ENCODE measurements around the gene ZFTA.

ZFTA gene

DNA sequence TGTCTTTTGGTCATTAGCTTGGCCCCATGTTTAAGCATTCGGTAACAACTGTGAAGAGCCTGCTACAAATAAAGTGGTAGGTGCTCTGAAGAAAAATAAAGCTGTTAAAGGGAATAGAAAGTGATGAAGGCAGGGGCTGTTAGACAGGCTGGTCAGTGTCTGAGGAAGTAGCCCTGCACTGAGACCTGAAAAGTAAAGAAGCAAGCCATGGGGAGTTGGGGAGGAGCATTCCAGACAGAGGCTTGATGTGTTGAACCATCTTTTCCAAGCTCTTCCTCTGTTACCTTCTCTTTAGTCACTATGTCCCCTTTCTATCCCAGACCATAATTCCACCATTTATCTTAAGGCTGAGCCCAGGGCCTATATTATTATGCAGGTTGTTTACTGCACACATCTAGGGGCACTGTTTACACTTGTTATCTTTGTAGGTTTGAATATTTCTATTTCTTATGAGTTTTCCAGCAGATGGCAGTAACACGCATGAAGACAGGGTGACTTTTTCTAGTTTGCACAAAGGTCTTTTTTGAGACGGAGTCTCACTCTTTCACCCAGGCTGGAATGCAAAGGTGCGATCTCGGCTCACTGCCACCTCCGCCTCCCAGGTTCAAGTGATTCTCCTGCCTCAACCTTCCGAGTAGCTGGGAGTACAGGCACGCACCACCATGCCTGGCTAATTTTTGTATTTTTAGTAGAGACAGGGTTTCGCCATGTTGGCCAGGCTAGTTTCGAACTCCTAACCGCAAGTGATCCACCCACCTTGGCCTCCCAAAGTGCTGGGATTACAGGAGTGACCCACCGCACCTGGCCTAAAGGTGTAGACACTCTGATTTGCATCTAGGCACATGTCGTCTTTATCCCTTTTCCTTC is 23.0 kb downstream of the ZFTA start:
- DNase-seq = no peak

DNA sequence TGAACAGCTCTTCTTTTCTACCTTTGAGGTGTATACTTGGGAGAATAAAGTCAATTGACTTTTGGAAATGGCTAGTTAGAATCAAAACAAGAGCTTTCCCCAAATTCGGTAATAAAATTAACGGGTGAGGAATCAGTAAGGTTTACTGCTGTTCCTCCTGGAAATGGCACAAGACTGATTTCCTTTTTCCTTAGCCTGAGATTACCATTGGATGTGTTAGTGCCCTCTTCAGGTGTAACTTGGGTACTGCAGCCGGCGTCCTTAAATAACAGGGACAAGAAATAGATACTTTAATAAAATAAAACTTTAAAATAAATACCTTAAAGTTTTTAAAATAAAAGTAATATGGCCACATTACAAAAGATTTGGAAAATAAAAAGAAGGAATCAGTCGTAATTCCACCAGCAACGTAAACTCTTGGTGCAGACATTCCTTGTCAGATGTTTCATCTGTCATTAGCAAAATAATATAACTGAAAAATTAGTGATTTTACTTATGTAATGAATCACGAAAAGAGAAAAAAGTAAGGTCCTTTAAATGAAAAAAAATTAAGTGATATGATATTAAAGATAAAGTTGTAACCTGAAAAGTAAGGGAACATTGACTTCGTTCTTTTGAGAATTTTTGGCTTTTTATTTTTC is 29.7 kb downstream of the ZFTA start:
- peak; percentile 79 for DNase-seq

DNA sequence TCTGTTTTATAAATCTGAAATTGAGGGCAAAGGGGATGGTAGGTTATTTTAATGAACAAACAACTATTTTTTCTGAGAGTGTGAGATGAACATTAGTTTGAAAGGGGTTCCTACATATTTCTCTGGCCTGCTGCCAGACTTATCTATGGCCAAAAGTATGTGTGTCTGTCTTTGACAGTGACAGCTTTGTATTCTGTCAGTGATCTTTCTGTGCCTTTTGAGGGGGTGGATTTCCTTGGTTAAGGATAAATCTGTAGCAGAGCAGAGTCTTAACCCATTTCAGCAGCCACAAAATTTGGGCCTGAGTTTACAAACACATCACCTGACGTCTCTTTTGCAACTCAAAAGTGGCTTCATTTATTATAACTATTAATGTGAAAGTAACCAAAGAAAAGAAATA is 30.9 kb downstream of the ZFTA start:
- DNase-seq = peak; percentile 19

- no peak for DNase-seq
Measured at GRCh38 chr11:63736864-63737263, 31.7 kb downstream of the ZFTA start.

- DNase-seq = no peak
Measured at GRCh38 chr11:63729326-63729725, 39.2 kb downstream of the ZFTA start.

GRCh38 chr11:63720611-63721010 is 48.0 kb downstream of the ZFTA start:
- DNase-seq = no peak

GRCh38 chr11:63719987-63720386 is 48.6 kb downstream of the ZFTA start:
- DNase-seq = no peak

DNA sequence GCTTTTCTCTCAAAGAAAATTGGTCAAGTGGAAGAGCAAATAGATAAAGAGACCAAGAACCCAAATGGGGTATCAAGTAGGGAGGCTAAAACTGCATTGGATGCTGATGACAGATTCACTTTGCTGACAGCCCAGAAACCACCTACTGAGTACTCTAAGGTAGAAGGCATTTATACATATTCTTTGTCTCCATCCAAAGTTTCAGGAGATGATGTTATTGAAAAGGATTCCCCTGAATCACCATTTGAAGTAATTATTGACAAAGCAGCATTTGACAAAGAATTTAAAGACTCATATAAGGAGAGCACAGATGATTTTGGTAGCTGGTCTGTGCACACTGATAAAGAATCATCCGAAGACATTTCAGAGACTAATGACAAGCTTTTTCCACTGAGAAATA is 49.6 kb downstream of the ZFTA start:
- no peak for DNase-seq
